Activated T-cell treated with anti-CD3 and anti-CD28 coated beads, Interleukin-2, amount 50 U/mL, for 48 hours (primary cell): Measurements from ENCODE around the gene SYCE1L.
"Not testable (repeated sequence)": the region's sequence is repeated elsewhere in the genome, so short reads cannot be mapped to it uniquely, and the experiment has no call there.

Experiments used
- DNase-seq, 2 experiments: peaks; one replicate each; pipeline ENCODE4 v3.0.0-alpha.2; 2020

SYCE1L gene

GRCh38 chr16:77199211-77199610 is at the start of gene SYCE1L:
TSS of gene SYCE1L (plus strand) at chr16:77199408. CDS start at chr16:77199452, 44 bp downstream.
- no peak for DNase-seq

GRCh38 chr16:77157346-77158058 is 41.7 kb upstream of the SYCE1L start:
- no peak for DNase-seq

GRCh38 chr16:77158293-77158692 is 40.9 kb upstream of the SYCE1L start:
- DNase-seq, result no peak

GRCh38 chr16:77165006-77165405 is 34.2 kb upstream of the SYCE1L start:
- no peak for DNase-seq

GRCh38 chr16:77165536-77166236 is 33.5 kb upstream of the SYCE1L start:
- DNase-seq, result not testable (repeated sequence)

GRCh38 chr16:77166726-77167125 is 32.5 kb upstream of the SYCE1L start:
- DNase-seq, result no peak

- DNase-seq, result no peak
Measured at GRCh38 chr16:77168901-77169300, 30.3 kb upstream of the SYCE1L start.

GRCh38 chr16:77169650-77170236 is 29.5 kb upstream of the SYCE1L start:
- peak; percentile 52 to 58 for DNase-seq

GRCh38 chr16:77170805-77171204 is 28.4 kb upstream of the SYCE1L start:
- DNase-seq, result no peak

GRCh38 chr16:77171745-77172635 is 27.2 kb upstream of the SYCE1L start:
- DNase-seq, result no peak

- DNase-seq, result no peak
Measured at GRCh38 chr16:77172951-77173350, 26.3 kb upstream of the SYCE1L start.

- no peak for DNase-seq
Measured at GRCh38 chr16:77183137-77183536, 16.1 kb upstream of the SYCE1L start.

GRCh38 chr16:77186298-77186697 is 12.9 kb upstream of the SYCE1L start:
- DNase-seq, result not testable (repeated sequence)

- no peak for DNase-seq
Measured at GRCh38 chr16:77190190-77190477, 9.1 kb upstream of the SYCE1L start.

GRCh38 chr16:77190478-77191258 is 8.5 kb upstream of the SYCE1L start, which contains the start of gene MON1B:
TSS of gene MON1B (plus strand) at chr16:77191190. CDS start at chr16:77191486, 296 bp downstream.
- DNase-seq, result peak; percentile 91 to 94

GRCh38 chr16:77191259-77191969 is 7.8 kb upstream of the SYCE1L start:
- DNase-seq, result no peak

- no peak for DNase-seq
Measured at GRCh38 chr16:77193377-77193776, 5.8 kb upstream of the SYCE1L start.

- no peak for DNase-seq
Measured at GRCh38 chr16:77194295-77195231, 4.6 kb upstream of the SYCE1L start.

- no peak for DNase-seq
Measured at GRCh38 chr16:77195411-77195810, 3.8 kb upstream of the SYCE1L start.

GRCh38 chr16:77197747-77198146 is 1.5 kb upstream of the SYCE1L start:
- no peak for DNase-seq
